Measurements from ENCODE around the gene PPIL1. TPM values are rescaled to one million over a fixed set of nuclear protein-coding genes. Genes with fewer than 3 reads are reported as not detected.

Gene PPIL1
- total RNA-seq, 1 experiment from 2014 or later, result 64.2 TPM

DNA sequence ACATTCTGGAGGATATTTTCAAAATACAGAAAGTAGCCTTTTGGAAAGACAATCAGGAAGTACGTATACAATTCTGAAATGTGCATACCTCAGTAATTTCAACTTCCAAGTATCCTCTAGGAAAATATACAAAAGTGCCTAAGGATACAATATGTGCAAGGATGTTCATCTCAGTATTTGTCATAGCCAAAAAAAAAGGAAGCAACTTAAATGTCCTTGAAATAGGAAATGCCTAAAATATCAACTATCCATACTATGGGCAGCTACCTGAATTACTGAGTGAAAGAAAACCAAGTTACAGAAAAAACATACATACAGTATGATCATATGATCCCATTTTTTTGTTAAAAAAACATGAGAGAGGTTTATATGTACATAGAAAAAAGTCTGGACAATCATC, 1.5 kb downstream of the PPIL1 start:
- POLR2A ChIA-PET, result interaction anchor here (0.9 kb wide), 1 partner anchor 61 kb away, joined by 4 read pairs; no protein-coding TSS in a partner anchor

GRCh38 chr6:36871686-36872085, 2.9 kb downstream of the PPIL1 start:
- no peak overlapping the region for H3K4me3 Mint-ChIP-seq
- CTCF ChIA-PET, result interaction anchor here (0.8 to 6.4 kb wide), 3 partner anchors 14 to 146 kb away, joined by 5 to 70 read pairs (median 8); partner anchors contain the start of gene C6orf89

More for the DNA sequence above, 1.5 kb downstream of the PPIL1 start:
- TF ChIP-seq, protein P1, sequence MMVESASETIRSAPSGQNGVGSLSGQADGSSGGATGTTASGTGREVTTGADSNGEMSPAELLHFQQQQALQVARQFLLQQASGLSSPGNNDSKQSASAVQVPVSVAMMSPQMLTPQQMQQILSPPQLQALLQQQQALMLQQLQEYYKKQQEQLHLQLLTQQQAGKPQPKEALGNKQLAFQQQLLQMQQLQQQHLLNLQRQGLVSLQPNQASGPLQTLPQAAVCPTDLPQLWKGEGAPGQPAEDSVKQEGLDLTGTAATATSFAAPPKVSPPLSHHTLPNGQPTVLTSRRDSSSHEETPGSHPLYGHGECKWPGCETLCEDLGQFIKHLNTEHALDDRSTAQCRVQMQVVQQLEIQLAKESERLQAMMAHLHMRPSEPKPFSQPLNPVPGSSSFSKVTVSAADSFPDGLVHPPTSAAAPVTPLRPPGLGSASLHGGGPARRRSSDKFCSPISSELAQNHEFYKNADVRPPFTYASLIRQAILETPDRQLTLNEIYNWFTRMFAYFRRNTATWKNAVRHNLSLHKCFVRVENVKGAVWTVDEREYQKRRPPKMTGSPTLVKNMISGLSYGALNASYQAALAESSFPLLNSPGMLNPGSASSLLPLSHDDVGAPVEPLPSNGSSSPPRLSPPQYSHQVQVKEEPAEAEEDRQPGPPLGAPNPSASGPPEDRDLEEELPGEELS (CRISPR knock-in tag; IDR thresholded peaks at IDR 0.05), result no peak
- TF ChIP-seq FOXP1 (CRISPR knock-in tag; IDR thresholded peaks at IDR 0.05; ENCODE audit: borderline replicate concordance) (no peak), ZNF138 (CRISPR knock-in tag; conservative IDR thresholded peaks at IDR 0.05) (no peak)
- no peak overlapping the region for H3K27ac Mint-ChIP-seq
- ATAC-seq, result no peak
- CTCF ChIA-PET, result interaction anchor here (1.0 to 6.4 kb wide), 18 partner anchors 9 to 147 kb away, joined by 3 to 70 read pairs (median 8); partner anchors contain the start of gene C6orf89
- H3K4me1 Mint-ChIP-seq, result peaks cover 19% of the 10 kb centered on the region
- H3K9me3 Mint-ChIP-seq, result peaks cover 3% of the 10 kb centered on the region; the same call in 1 of the 2 replicates
- peaks cover 7% of the 10 kb centered on the region for H3K27me3 Mint-ChIP-seq (ENCODE audit: low read depth)
- no peak for DNase-seq (ENCODE audit: low spot score)
- H3K4me3 Mint-ChIP-seq, result peak overlapping the region; percentile 93
- peaks cover 22% of the 10 kb centered on the region for H3K36me3 Mint-ChIP-seq

More at GRCh38 chr6:36871686-36872085, 2.9 kb downstream of the PPIL1 start:
- TF ChIP-seq GTF2I (CRISPR knock-in tag; conservative IDR thresholded peaks at IDR 0.05) (no peak), ZNF317 (CRISPR knock-in tag; IDR thresholded peaks at IDR 0.05; ENCODE audit: borderline replicate concordance, low read depth) (no peak), NFYB (CRISPR knock-in tag; conservative IDR thresholded peaks at IDR 0.05; ENCODE audit: low read depth) (no peak), CREB1 (CRISPR knock-in tag; IDR thresholded peaks at IDR 0.05) (no peak), CREM (CRISPR knock-in tag; IDR thresholded peaks at IDR 0.05) (no peak), RORB (CRISPR knock-in tag; IDR thresholded peaks at IDR 0.05) (no peak), ESRRA (CRISPR knock-in tag; IDR thresholded peaks at IDR 0.05; ENCODE audit: borderline replicate concordance) (no peak), ARID4B (CRISPR knock-in tag; IDR thresholded peaks at IDR 0.05; ENCODE audit: borderline replicate concordance) (no peak), AFF4 (CRISPR knock-in tag; IDR thresholded peaks at IDR 0.05; ENCODE audit: borderline replicate concordance) (no peak), RELA (CRISPR knock-in tag; IDR thresholded peaks at IDR 0.05; ENCODE audit: borderline replicate concordance) (no peak), TP53 (CRISPR knock-in tag; IDR thresholded peaks at IDR 0.05) (no peak), CBFB (CRISPR knock-in tag; IDR thresholded peaks at IDR 0.05; ENCODE audit: low read depth) (no peak), ETV6 (CRISPR knock-in tag; IDR thresholded peaks at IDR 0.05) (no peak), KAT7 (CRISPR knock-in tag; IDR thresholded peaks at IDR 0.05; ENCODE audit: borderline replicate concordance) (no peak), SOX15 (CRISPR knock-in tag; IDR thresholded peaks at IDR 0.05) (no peak)
- TF ChIP-seq, protein P1 (CRISPR knock-in tag; IDR thresholded peaks at IDR 0.05), result no peak
- TF ChIP-seq, protein P2, sequence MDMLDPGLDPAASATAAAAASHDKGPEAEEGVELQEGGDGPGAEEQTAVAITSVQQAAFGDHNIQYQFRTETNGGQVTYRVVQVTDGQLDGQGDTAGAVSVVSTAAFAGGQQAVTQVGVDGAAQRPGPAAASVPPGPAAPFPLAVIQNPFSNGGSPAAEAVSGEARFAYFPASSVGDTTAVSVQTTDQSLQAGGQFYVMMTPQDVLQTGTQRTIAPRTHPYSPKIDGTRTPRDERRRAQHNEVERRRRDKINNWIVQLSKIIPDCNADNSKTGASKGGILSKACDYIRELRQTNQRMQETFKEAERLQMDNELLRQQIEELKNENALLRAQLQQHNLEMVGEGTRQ (CRISPR knock-in tag; IDR thresholded peaks at IDR 0.05), result no peak
- TF ChIP-seq, protein P3, sequence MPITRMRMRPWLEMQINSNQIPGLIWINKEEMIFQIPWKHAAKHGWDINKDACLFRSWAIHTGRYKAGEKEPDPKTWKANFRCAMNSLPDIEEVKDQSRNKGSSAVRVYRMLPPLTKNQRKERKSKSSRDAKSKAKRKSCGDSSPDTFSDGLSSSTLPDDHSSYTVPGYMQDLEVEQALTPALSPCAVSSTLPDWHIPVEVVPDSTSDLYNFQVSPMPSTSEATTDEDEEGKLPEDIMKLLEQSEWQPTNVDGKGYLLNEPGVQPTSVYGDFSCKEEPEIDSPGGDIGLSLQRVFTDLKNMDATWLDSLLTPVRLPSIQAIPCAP (CRISPR knock-in tag; IDR thresholded peaks at IDR 0.05), result no peak
- H3K9me3 Mint-ChIP-seq, result no peaks in the 10 kb centered on the region
- peaks cover 2% of the 10 kb centered on the region; the same call in 1 of the 2 replicates for H3K27me3 Mint-ChIP-seq (ENCODE audit: low read depth)
- DNase-seq (ENCODE audit: low spot score) (no peak), ATAC-seq (no peak)
- peaks cover 33% of the 10 kb centered on the region for H3K36me3 Mint-ChIP-seq
- no peak overlapping the region; the same call in 1 of the 2 replicates for H3K27ac Mint-ChIP-seq
- POLR2A ChIA-PET, result interaction anchor here (0.6 kb wide), 1 partner anchor 26 kb away, joined by 5 read pairs; no protein-coding TSS in a partner anchor
- H3K4me1 Mint-ChIP-seq, result peaks cover 26% of the 10 kb centered on the region
